LNCAP (cell line): ENCODE results near the gene CRELD2.

Source experiments
- TF ChIP-seq, protein P1 (sequence below): fragments of 450-650 bp; IDR thresholded peaks from 2 replicates; pipeline ENCODE4 v1.5.1; 2017; ENCODE audit warnings: mild to moderate bottlenecking

CRELD2 gene

GRCh38 chr22:49962751-49963646, 44.6 kb downstream of the CRELD2 start:
- TF ChIP-seq, protein P1, sequence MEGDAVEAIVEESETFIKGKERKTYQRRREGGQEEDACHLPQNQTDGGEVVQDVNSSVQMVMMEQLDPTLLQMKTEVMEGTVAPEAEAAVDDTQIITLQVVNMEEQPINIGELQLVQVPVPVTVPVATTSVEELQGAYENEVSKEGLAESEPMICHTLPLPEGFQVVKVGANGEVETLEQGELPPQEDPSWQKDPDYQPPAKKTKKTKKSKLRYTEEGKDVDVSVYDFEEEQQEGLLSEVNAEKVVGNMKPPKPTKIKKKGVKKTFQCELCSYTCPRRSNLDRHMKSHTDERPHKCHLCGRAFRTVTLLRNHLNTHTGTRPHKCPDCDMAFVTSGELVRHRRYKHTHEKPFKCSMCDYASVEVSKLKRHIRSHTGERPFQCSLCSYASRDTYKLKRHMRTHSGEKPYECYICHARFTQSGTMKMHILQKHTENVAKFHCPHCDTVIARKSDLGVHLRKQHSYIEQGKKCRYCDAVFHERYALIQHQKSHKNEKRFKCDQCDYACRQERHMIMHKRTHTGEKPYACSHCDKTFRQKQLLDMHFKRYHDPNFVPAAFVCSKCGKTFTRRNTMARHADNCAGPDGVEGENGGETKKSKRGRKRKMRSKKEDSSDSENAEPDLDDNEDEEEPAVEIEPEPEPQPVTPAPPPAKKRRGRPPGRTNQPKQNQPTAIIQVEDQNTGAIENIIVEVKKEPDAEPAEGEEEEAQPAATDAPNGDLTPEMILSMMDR: no peak

DNA sequence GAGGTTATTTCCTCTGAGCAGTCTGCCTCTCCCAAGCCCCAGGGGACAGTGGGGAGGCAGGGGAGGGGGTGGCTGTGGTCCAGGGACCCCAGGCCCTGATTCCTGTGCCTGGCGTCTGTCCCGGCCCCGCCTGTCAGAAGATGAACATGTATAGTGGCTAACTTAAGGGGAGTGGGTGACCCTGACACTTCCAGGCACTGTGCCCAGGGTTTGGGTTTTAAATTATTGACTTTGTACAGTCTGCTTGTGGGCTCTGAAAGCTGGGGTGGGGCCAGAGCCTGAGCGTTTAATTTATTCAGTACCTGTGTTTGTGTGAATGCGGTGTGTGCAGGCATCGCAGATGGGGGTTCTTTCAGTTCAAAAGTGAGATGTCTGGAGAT, 45.2 kb downstream of the CRELD2 start:
- TF ChIP-seq, protein P1: no peak

GRCh38 chr22:49964136-49965090, 46.0 kb downstream of the CRELD2 start:
- TF ChIP-seq, protein P1: no peak

DNA sequence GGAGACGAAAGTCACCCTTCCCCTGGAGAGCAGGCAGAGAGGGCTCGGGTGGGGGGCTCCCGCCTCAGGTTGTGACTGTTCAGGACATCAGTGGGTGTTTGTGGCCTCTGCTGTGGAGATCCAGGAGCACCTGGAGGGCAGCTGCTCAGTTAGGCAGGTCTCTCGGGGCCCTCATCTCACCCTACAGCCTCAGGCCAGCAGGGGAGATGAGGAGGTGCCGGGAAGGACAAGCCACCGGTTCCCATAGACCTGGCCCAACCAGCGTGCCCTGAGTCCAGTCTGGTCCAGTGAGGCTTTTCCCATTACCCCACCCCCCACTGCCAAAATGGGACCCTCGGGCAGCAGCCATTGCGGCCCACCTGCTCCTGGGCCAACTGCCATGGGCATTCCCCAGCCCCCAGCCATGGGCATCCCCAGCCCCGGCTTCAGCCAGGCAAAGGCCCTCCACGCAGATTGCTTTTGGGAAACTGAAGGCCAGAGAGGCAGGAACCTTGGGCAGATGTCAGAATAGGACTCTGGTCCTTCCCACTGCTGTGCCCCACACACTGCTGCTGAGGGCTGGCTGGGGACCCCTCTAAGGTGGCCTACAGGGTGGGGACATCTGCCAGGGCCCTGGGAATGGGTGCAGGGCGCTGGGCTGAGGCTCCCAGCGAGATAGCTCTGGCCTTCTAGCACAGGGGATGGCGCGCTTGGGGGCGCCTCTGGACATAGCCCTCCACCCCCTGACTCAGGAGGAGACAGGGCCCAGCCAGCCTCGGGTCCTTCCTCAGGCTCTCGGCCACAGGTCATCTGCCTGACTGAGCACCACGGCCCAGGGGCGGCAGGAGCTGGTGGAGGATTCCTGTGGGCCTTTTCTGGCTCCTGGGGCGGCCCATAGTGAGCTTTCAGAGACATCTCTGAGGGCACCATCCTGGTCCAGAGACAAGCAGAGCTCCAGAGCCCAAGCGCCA, 46.9 kb downstream of the CRELD2 start:
- TF ChIP-seq, protein P1: no peak

GRCh38 chr22:49966041-49966773, 47.8 kb downstream of the CRELD2 start:
- TF ChIP-seq, protein P1: no peak

- TF ChIP-seq, protein P1: no peak
These were observed 48.6 kb downstream of the CRELD2 start for GRCh38 chr22:49966774-49967705.
